ENCODE measurements around the gene IFFO2.

Gene IFFO2

DNA sequence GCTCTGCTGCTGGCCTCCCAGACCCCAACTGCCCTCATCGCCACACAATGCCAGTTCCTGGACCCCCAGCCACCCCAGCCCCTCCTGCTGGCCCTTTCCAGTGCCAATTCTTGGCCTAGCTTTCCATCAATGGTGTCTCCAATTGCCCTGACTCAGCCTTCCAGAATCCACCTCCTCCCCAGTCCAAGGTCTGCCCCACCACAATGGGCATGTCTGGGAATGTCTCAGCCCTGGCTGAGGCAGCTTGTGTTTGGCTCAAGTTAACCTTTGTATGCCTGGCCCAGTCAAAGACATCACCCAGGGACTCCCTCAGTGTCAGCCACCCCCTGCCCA, 70.5 kb downstream of the IFFO2 start:
- Histone ChIP-seq H3K36me3 (replicated peaks) (no peaks in the 10 kb centered on the region), H3K27ac (no peak overlapping the region), H3K4me3 (ENCODE audit: low read depth, low read length) (no peak overlapping the region), H3K27me3 (replicated peaks) (no peaks in the 10 kb centered on the region)
- TF ChIP-seq, protein P1, sequence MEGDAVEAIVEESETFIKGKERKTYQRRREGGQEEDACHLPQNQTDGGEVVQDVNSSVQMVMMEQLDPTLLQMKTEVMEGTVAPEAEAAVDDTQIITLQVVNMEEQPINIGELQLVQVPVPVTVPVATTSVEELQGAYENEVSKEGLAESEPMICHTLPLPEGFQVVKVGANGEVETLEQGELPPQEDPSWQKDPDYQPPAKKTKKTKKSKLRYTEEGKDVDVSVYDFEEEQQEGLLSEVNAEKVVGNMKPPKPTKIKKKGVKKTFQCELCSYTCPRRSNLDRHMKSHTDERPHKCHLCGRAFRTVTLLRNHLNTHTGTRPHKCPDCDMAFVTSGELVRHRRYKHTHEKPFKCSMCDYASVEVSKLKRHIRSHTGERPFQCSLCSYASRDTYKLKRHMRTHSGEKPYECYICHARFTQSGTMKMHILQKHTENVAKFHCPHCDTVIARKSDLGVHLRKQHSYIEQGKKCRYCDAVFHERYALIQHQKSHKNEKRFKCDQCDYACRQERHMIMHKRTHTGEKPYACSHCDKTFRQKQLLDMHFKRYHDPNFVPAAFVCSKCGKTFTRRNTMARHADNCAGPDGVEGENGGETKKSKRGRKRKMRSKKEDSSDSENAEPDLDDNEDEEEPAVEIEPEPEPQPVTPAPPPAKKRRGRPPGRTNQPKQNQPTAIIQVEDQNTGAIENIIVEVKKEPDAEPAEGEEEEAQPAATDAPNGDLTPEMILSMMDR (IDR thresholded peaks at IDR 0.05; ENCODE audit: low read depth, low read length, missing control alignments): no peak
- in situ Hi-C loops (cut with HindIII; ENCODE audit: low pct_ligation_motif_present, low sequenced_read_pairs): no loop called here
- no peak for DNase-seq

DNA sequence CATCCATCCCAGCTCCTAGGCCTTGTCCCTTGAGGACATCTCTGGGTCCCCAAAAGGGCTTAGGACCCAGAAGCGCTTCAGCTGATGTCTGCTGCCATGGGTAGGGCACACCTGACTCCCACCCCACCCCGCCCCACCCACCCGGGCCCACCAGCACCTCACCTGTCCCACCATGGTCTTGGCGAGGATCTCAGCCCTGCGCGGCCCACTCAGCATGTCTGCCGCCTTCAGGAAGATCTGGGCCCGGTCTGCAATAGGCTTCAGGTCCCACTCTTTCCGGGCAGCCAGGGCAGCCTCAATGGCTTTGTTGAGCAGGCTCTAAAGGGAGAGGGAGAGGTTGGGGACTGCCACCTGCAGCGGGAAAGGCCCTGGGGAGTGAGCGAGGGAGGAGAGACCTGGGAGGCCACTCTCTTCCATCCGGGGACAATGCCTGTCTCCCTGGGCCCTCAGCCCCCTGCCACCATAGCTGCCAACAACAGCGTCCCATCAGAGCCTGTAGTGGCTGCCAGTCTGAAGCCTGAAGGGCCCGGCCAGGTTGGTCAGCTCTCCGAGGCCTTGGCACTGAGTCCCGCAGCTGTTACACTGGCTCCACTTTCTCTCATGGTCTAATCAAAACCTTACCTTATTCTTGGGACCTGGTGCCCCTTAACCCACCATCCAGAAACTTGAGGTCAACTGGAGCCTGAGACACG, 71.0 kb downstream of the IFFO2 start:
- in situ Hi-C loops (cut with HindIII; ENCODE audit: low pct_ligation_motif_present, low sequenced_read_pairs): no loop called here
- Histone ChIP-seq H3K4me3 (ENCODE audit: low read depth, low read length) (no peak overlapping the region), H3K27me3 (replicated peaks) (no peaks in the 10 kb centered on the region), H3K36me3 (replicated peaks) (no peaks in the 10 kb centered on the region), H3K27ac (no peak overlapping the region)
- no peak for DNase-seq
- TF ChIP-seq, protein P1 (IDR thresholded peaks at IDR 0.05; ENCODE audit: low read depth, low read length, missing control alignments): no peak

DNA sequence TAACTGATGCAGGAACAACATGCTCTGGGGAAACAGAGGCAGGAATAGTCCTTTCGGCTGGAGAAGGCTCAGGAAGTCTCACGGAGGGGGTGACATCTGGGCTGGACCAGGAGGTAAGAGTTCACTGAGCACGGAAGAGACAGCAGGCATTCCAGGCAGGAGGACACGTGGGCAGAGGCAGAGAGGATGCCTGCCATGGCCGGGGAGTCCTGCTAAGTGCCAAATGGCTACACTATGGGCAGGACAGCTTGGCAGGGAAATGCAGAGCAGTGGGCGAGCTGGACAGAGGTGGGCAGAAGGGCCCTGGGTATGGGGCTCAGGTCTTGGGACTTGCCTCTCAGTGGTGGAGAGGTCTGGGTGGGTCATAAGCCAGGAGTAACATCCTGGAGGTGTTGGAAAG, 71.7 kb downstream of the IFFO2 start:
- DNase-seq: no peak
- Histone ChIP-seq H3K36me3 (replicated peaks) (no peaks in the 10 kb centered on the region), H3K4me3 (ENCODE audit: low read depth, low read length) (no peak overlapping the region), H3K27me3 (replicated peaks) (no peaks in the 10 kb centered on the region), H3K27ac (no peak overlapping the region)
- TF ChIP-seq, protein P1 (IDR thresholded peaks at IDR 0.05; ENCODE audit: low read depth, low read length, missing control alignments): no peak
- in situ Hi-C loops (cut with HindIII; ENCODE audit: low pct_ligation_motif_present, low sequenced_read_pairs): no loop called here

DNA sequence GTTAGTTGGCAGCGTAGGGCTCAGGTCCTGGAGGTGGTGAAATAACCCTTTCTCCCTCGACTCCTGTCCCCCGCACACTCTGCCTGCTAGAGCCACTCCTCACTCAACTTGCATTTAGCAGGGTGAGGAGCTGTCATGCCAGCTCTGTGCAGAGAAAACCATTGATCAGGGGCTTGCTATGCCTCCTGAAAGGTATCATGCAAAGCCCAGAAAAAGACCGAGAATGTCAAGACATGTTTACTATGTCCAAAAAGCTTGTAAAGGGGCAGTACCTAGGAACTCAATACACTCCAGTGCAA, 72.1 kb downstream of the IFFO2 start:
- no peaks in the 10 kb centered on the region for H3K36me3 ChIP-seq (replicated peaks)
- DNase-seq: no peak
- H3K4me3 ChIP-seq (ENCODE audit: low read depth, low read length): no peak overlapping the region
- H3K27me3 ChIP-seq (replicated peaks): no peaks in the 10 kb centered on the region
- TF ChIP-seq, protein P1 (IDR thresholded peaks at IDR 0.05; ENCODE audit: low read depth, low read length, missing control alignments): no peak
- in situ Hi-C loops (cut with HindIII; ENCODE audit: low pct_ligation_motif_present, low sequenced_read_pairs): no loop called here
- H3K27ac ChIP-seq: no peak overlapping the region

DNA sequence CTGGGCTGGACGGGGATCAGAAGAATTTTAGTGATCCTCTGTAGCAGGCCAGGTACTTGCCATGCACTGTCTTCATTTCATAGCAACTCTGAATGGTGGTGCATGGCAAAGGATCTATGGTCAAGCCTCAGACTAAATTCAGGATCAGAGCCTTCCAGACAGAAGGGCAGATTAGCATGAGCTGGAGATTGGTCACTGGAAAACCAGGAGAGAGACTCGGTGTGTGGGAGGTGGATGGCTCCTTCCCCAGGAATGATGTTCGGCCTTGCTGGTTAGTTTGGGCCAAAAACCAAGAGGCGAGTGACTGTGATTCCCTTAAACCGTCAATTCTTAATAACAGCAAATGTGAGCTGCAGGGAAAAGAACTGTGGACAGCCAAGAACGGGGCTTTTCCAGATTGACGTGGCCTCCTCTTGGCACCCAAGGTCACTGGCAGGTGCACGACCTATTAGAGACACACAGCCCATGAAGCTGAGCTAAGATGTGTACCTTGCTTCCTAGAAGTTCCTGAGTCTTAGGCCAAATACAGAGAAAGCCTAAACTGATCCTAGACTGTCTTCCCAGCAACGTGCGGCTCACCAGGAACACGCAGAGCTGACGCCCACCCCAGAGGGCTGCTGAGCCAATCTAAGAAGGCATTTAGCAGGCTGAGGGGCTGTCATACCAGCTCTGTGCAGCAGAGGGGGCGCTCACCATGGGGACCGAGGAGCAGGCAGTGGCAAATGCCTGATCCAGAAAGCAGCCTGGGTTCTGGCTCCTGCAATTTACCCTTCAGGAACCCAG, 72.6 kb downstream of the IFFO2 start:
- Histone ChIP-seq H3K36me3 (replicated peaks) (no peaks in the 10 kb centered on the region), H3K4me3 (ENCODE audit: low read depth, low read length) (no peak overlapping the region), H3K27ac (no peak overlapping the region), H3K27me3 (replicated peaks) (no peaks in the 10 kb centered on the region)
- in situ Hi-C loops (cut with HindIII; ENCODE audit: low pct_ligation_motif_present, low sequenced_read_pairs): no loop called here
- DNase-seq: peak; percentile 63
- TF ChIP-seq, protein P1 (IDR thresholded peaks at IDR 0.05; ENCODE audit: low read depth, low read length, missing control alignments): peak; percentile 98
